HG03378 (cell line): ENCODE results near the gene SLFN12L.
A peak's percentile ranks its signal among the peaks of the same experiment; 100 is the strongest.
"Not testable (repeated sequence)": the region's sequence is repeated elsewhere in the genome, so short reads cannot be mapped to it uniquely, and the experiment has no call there.

Experiments used
- ATAC-seq: cut with Tn5 transposase; IDR thresholded peaks from one replicate; pipeline ENCODE4 v1.9.1; 2021; ENCODE audit warnings: mild to moderate bottlenecking, moderate library complexity; ENCODE audit not compliant: unreplicated experiment

The SLFN12L gene

DNA sequence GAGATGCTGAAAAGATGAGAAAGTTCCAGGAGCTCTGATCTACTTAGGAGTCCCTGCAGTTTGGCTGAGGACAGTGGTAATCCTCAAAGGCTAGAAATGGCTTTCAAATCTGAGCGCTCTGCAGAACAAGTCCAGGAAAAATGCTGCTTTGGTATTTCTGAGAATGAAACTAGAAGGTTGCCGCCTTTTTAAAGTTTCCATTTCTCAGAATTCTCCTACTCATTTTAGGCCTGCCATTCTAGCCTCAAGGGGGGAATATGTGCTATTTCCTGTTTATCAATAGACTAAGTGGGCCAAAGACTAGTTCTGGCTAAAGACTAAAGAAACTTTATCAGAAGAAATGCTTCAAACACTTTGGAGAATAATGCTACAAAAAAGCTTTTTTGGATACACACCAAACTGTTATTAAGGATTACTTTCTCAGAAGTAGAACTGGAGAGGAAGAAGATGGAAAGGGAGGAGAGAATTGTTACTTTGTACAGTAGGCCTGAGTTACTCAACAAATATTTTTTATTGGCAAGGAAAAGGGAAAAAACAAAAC is at the start of gene SLFN12L:
Gene SLFN12L, minus strand, starts transcription at position 78 of the 541 bp plus-strand sequence. CDS start 15,314 bp downstream, outside the sequence.
- no peak for ATAC-seq

DNA sequence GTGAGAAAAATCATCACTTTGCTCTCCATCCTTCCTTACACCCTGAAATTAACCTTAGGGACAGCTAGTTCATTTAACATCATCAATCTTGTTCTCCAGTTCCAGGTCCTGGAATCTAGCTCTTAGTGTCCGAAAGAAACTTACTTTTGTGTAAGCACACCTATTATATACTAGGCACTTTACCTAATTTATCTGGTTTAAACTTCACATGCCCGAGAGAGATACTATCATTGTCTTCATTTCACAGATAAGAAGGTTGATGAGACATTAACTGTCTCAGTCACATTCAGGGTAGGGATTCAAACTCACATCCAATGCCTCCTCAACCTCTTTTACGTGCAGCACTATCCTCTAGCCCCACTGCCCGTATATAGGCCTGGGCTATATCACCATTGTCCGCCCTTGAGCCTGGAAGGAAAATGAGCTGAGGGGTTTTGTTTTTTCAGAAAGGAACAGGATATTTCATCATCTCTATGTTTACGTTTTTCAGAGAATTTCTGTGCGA is 49.1 kb upstream of the SLFN12L start:
- peak; percentile 16 for ATAC-seq

GRCh38 chr17:35584061-35584460 is 46.6 kb upstream of the SLFN12L start:
- no peak for ATAC-seq

- no peak for ATAC-seq
Measured at GRCh38 chr17:35578929-35579432, 41.5 kb upstream of the SLFN12L start.

DNA sequence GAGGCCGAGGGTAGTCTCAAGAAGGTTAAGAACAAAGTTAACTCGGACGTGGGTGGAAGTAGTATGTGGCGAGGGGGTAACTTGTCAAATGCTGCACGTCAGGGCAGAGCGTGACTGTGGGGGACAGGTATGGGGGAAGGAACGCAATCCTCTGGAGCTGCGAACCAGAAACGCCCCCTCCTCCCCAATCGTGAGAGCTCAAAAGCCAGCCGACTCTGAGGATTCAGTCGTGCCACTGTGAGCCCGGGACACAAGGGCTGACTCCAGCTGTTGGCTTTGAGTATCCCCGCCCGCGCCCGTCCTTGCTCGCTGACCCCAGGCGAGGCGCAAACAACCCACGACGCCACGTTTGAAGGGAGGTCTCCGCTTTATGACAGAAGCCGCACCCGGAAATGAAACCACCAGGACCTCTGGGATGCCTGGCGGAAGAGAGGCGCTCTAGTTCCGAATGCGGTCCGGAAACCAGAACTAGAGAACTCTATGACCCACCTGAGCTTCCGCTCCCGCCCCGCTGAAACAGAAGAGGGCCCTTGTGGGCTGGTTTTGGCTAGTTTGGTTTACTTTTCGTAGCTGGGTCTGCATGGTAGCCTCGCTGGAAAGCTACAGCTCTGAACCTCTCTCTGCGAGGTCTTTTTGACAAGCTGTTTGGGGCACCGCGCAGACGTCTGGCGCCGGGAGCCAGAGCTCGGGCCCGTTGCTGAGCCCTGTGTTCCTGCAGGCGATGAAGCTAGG is 40.9 kb upstream of the SLFN12L start, which contains the start of gene PEX12:
Gene PEX12, minus strand, starts transcription at position 375 of the 732 bp plus-strand sequence. CDS start 550 bp downstream, outside the sequence.
- peak; percentile 67 for ATAC-seq

DNA sequence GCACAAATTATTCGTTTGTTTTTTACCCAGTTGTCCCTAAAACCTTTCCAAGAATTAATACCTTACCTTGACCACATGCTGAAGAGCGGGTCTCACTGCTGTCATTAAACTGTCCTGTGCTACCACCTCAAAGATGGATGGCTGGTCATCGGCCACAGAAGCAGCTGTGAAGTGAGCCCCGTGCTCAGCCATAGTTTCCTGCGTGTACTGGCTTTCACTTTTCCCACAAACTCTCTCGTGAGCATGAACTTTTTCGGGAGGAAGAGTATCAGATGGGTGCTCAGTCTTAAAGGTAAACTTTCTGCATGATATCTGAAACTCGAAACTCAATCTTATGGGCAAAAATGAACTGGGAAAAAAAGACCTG is 40.3 kb upstream of the SLFN12L start:
- ATAC-seq = no peak

DNA sequence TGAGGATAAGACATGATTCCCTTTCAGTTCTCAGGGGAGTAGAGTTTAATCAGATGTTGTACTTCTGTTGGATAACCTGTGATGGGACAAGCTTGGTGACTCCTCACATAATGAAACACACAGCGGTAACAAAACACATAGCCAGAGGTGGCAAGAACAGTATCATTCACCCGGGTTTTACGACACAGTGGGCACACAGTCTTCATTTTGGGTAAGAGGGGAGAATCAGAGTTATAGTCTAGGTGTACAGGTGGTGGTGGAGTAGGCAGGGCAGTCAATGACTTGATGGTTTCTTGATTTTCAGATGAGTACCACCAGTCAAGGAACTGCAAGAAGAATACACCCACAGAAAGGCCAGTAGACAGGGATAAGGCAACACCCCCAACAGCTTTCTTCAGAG is 38.3 kb upstream of the SLFN12L start:
- no peak for ATAC-seq

- no peak for ATAC-seq
Measured at GRCh38 chr17:35569405-35569804, 31.9 kb upstream of the SLFN12L start.

- peak; percentile 14 for ATAC-seq
Measured at GRCh38 chr17:35568561-35568960, 31.1 kb upstream of the SLFN12L start.

GRCh38 chr17:35566968-35567367 is 29.5 kb upstream of the SLFN12L start:
- no peak for ATAC-seq

- ATAC-seq = not testable (repeated sequence)
Measured at GRCh38 chr17:35563181-35563580, 25.7 kb upstream of the SLFN12L start.

DNA sequence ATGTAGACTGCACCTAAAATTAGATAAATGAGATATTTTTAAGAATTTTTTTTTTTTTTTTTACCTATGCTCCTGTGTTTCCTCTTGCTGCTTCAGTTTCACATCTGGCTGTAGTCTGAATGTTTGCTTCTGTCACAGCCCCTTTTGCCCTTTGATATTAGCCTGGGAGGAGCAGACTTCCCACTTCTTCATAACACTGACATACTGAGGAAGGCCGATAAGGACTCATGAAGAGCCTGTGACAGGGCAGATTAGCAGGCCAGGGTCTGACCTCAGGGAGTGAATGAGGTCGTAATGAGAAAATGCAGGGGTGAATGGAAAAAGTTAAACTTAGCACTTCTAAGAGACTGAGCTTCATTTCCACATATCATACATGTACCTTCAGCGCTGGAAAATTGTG is 23.2 kb upstream of the SLFN12L start, which contains the start of gene SLFN14:
Gene SLFN14, minus strand, starts transcription at position 117 of the 400 bp plus-strand sequence. CDS start 2,757 bp downstream, outside the sequence.
- ATAC-seq = no peak

- ATAC-seq = no peak
Measured at GRCh38 chr17:35559495-35560210, 22.2 kb upstream of the SLFN12L start.

- no peak for ATAC-seq
Measured at GRCh38 chr17:35557353-35557752, 19.9 kb upstream of the SLFN12L start.

- no peak for ATAC-seq
Measured at GRCh38 chr17:35555691-35556090, 18.2 kb upstream of the SLFN12L start.

GRCh38 chr17:35554668-35555067 is 17.2 kb upstream of the SLFN12L start:
- ATAC-seq = no peak

- ATAC-seq = no peak
Measured at GRCh38 chr17:35553310-35553709, 15.8 kb upstream of the SLFN12L start.

DNA sequence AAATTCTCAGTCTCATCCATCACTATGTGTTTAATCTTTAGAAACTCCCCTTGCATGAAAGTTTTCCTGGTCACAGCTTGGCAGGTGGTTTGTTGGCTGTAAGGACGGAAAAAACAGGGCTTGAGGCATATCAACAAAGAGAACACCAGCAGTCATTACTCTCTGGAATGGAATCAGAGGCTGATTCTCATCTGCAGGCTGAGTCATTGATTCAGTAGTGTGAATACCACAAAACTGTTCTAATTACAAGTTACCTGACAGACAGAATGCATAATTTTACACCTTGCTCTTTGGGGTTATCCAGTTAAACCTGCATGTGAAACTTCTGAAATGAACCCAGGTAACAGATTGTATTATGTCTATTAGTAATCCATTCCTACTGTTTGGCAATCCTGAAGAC is 11.5 kb upstream of the SLFN12L start:
- ATAC-seq = no peak

GRCh38 chr17:35548208-35548810 is 10.8 kb upstream of the SLFN12L start:
- ATAC-seq = no peak

GRCh38 chr17:35546487-35546886 is 9.0 kb upstream of the SLFN12L start:
- ATAC-seq = no peak

DNA sequence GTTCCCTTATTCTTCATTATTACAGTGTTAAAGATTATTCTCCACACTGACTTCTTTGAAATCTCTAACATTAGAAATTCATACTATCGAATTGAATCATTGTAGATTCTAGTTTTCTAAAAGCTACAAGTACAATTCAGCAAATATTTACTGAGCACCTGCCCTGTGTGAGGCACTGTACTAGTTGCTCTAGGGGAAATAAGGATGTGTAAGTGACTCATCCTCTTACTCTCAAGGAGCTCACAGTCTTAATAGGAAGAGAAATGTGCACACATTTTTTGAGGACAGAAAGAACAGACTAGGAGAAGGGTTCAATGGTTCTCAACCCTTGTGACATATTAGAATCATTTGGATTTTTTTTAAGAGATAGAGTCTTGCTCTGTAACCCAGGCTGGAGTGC is 7.7 kb upstream of the SLFN12L start:
- ATAC-seq = no peak
